Endothelial cell of umbilical vein (primary cell): ENCODE results near the gene FZD8. TPM values are rescaled to one million over a fixed set of nuclear protein-coding genes. Genes with fewer than 3 reads are reported as not detected.

Source experiments
- BruUV-seq: library from RNA; stranded (reverse); fragments of 400-500 nt; replicated peaks from 2 replicates; lab custom pipeline; 2021; lab: Mats Ljungman, UMichigan
- CTCF ChIA-PET: fragments of 300-600, 350-600 bp; sonication (Branson Sonifier 250); formaldehyde crosslinking; loops from one replicate; lab custom pipeline; 2021; ENCODE audit warnings: antibody characterized with exemption, inconsistent platforms; lab: Charles Lee
- POLR2A ChIA-PET: fragments of 300-600, 350-600 bp; sonication (Branson Sonifier 250); formaldehyde crosslinking; loops from one replicate; lab custom pipeline; 2021; ENCODE audit warnings: antibody characterized with exemption, inconsistent platforms; lab: Charles Lee
- DNase-seq: peaks from one replicate; pipeline ENCODE4 v3.0.0-alpha.2; 2011; ENCODE audit warnings: low read depth, low spot score
- FAIRE-seq: peaks from 2 replicates; lab custom pipeline; 2011; peaks lifted over from hg19 to GRCh38; lab: Jason Lieb, UNC
- H2AFZ ChIP-seq: 2 replicates; pipeline ENCODE4 v1.6.0; 2012; ENCODE audit warnings: low read depth, low read length, control low read depth, inconsistent platforms
- H3K27ac ChIP-seq: 2 replicates; pipeline ENCODE4 v1.5.1; 2011; ENCODE audit warnings: low read depth, mild to moderate bottlenecking, control low read depth, low read length, moderate library complexity; ENCODE audit not compliant: insufficient read depth
- H3K27me3 ChIP-seq, 2 experiments: 2 replicates each; pipeline versions ENCODE4 v1.6.0 to v1.6.1; 2011; ENCODE audit warnings: low read length in 2 of 2, mixed read lengths in 1 of 2; ENCODE audit not compliant: control insufficient read depth in 2 of 2, insufficient read depth in 2 of 2
- H3K36me3 ChIP-seq, 2 experiments: 2 replicates in 1 of 2; 3 replicates in 1 of 2; pipeline ENCODE4 v1.5.1; 2011; ENCODE audit warnings: low read length in 2 of 2, mild to moderate bottlenecking in 1 of 2, moderate library complexity in 1 of 2; ENCODE audit not compliant: control insufficient read depth in 2 of 2, insufficient read depth in 2 of 2; ENCODE audit errors: extremely low read depth in 1 of 2
- H3K4me1 ChIP-seq: 3 replicates; pipeline ENCODE4 v1.5.1; 2011; ENCODE audit warnings: mild to moderate bottlenecking, low read length; ENCODE audit not compliant: control insufficient read depth, insufficient read depth; ENCODE audit errors: extremely low read depth
- H3K4me2 ChIP-seq: 2 replicates; pipeline ENCODE4 v1.6.1; 2011; ENCODE audit warnings: low read length, control low read depth, mixed read lengths; ENCODE audit not compliant: insufficient read depth
- H3K4me3 ChIP-seq, 3 experiments: fragments of 200-600 bp in 1 of 3; sonication (generic), shearing (Covaris generic) in 1 of 3; replicated peaks in 1 of 3; 2 replicates each; pipeline ENCODE4 v1.5.1; 2011 to 2016; ENCODE audit warnings: control low read depth in 3 of 3, low read length in 3 of 3, mild to moderate bottlenecking in 2 of 3, inconsistent platforms in 1 of 3, low read depth in 1 of 3, moderate library complexity in 1 of 3; ENCODE audit not compliant: insufficient read depth in 1 of 3
- H3K79me2 ChIP-seq: 2 replicates; pipeline ENCODE4 v1.6.0; 2012; ENCODE audit warnings: low read length, inconsistent platforms; ENCODE audit not compliant: control insufficient read depth, insufficient read depth
- H3K9ac ChIP-seq: replicated peaks from 2 replicates; pipeline ENCODE3; 2011; ENCODE audit warnings: low read length, control low read depth; ENCODE audit not compliant: insufficient read depth; ENCODE audit errors: extremely low read depth
- H3K9me1 ChIP-seq: replicated peaks from 3 replicates; pipeline ENCODE4 v1.6.0; 2011; ENCODE audit warnings: mild to moderate bottlenecking, low read length; ENCODE audit not compliant: control insufficient read depth, insufficient read depth; ENCODE audit errors: extremely low read depth
- H3K9me3 ChIP-seq: replicated peaks from 2 replicates; pipeline ENCODE4 v1.5.1; 2012; ENCODE audit warnings: low read length, inconsistent platforms; ENCODE audit not compliant: control insufficient read depth, insufficient read depth
- H4K20me1 ChIP-seq: replicated peaks from 2 replicates; pipeline ENCODE3; 2011; ENCODE audit warnings: mild to moderate bottlenecking, low read length; ENCODE audit not compliant: control insufficient read depth, insufficient read depth; ENCODE audit errors: extremely low read depth
- EZH2 ChIP-seq: IDR thresholded peaks from 2 replicates; pipeline ENCODE4 v1.6.1; 2012; ENCODE audit warnings: borderline replicate concordance, low read depth, mild to moderate bottlenecking, moderate library complexity, low read length, inconsistent platforms; ENCODE audit not compliant: severe bottlenecking
- FOS ChIP-seq: IDR thresholded peaks from 2 replicates; pipeline ENCODE4 v1.6.1; 2011; ENCODE audit warnings: mild to moderate bottlenecking, low read length, moderate library complexity, borderline replicate concordance; ENCODE audit not compliant: insufficient read depth
- GATA2 ChIP-seq: IDR thresholded peaks from 2 replicates; pipeline ENCODE4 v1.7.0; 2011; ENCODE audit warnings: low read depth, mild to moderate bottlenecking, moderate library complexity, mixed read lengths, low read length; ENCODE audit not compliant: insufficient read length, insufficient read depth
- JUN ChIP-seq: IDR thresholded peaks from 2 replicates; pipeline ENCODE4 v1.6.1; 2011; ENCODE audit warnings: borderline replicate concordance, low read depth; ENCODE audit not compliant: insufficient read length, insufficient read depth
- MYC ChIP-seq: IDR thresholded peaks from one replicate; pipeline ENCODE4 v1.6.1; 2011; ENCODE audit warnings: mild to moderate bottlenecking, low read depth, low read length
- POLR2A ChIP-seq: IDR thresholded peaks from 2 replicates; pipeline ENCODE4 v1.6.1; 2012; ENCODE audit warnings: low read depth, mild to moderate bottlenecking, control low read depth, low read length
- POLR2AphosphoS5 ChIP-seq: IDR thresholded peaks from 2 replicates; pipeline ENCODE4 v1.6.1; 2012; ENCODE audit warnings: low read depth, mild to moderate bottlenecking, control low read depth, low read length, moderate library complexity; ENCODE audit not compliant: insufficient read depth
- dilution Hi-C: fragments of 300-500 bp; cut with MboI; formaldehyde crosslinking; loops from one replicate; pipeline ENCODE4 v1.15.0; 2019; ENCODE audit warnings: low sequenced_read_pairs; ENCODE audit not compliant: extremely low pct_ligation_motif_present
- intact Hi-C: fragments of 100-400 bp; cut with micrococcal nuclease; formaldehyde crosslinking; loops from one replicate; pipeline ENCODE4 v1.10.0; 2022
- polyA plus RNA-seq, 4 experiments: library from polyadenylated mRNA; depleted of rRNA in 3 of 4; stranded (reverse) in 3 of 4; unstranded in 1 of 4; fragments of >200 nt; gene quantifications; 2 replicates each; pipeline versions ENCODE4 v1.2.1 to v1.2.3, GENCODE V29; 2011 to 2012; ENCODE audit warnings: missing spikeins in 1 of 4
- total RNA-seq: library from RNA; stranded (reverse); gene quantifications from 2 replicates; pipeline ENCODE4 v1.2.3, GENCODE V29; 2021
- TF ChIP-seq, protein P1 (sequence below): IDR thresholded peaks from 2 replicates; pipeline ENCODE4 v1.6.1; 2011; ENCODE audit not compliant: insufficient read depth, insufficient read length
- TF ChIP-seq, protein P2 (sequence below), 2 donors: IDR thresholded peaks; 1 replicate in 1 of 2; 2 replicates in 1 of 2; pipeline ENCODE4 v1.5.1; 2011; ENCODE audit warnings: low read length in 2 of 2, mild to moderate bottlenecking in 2 of 2, moderate library complexity in 2 of 2, control low read depth in 1 of 2, inconsistent platforms in 1 of 2, low read depth in 1 of 2; ENCODE audit not compliant: insufficient read depth in 1 of 2; ENCODE audit errors: extremely low read depth in 1 of 2

The FZD8 gene
- total and polyA plus RNA-seq, 2 donors (not counting 3 experiments of a cell fraction or from before 2014, with no cell fraction given) = 6.2 to 11.1 TPM

GRCh38 chr10:35611750-35612149, 30.3 kb downstream of the FZD8 start:
- H3K4me2 ChIP-seq = no peak overlapping the region
- intact Hi-C loops (no loop called here), dilution Hi-C loops (no loop called here)
- H2AFZ ChIP-seq = no peak overlapping the region
- H3K9me1 ChIP-seq = no peaks in the 10 kb centered on the region
- FAIRE-seq = no peak
- H3K4me1 ChIP-seq = no peaks in the 10 kb centered on the region
- H3K4me3 ChIP-seq = no peak overlapping the region
- no peaks in the 10 kb centered on the region for H3K36me3 ChIP-seq
- BruUV-seq = no TSS peak
- H3K9me3 ChIP-seq = no peaks in the 10 kb centered on the region
- DNase-seq = no peak
- no peak overlapping the region for H3K27ac ChIP-seq
- peaks cover 23 to 31% of the 10 kb centered on the region in 2 experiments for H3K27me3 ChIP-seq
- no peaks in the 10 kb centered on the region for H3K79me2 ChIP-seq
- CTCF ChIA-PET = interaction anchor here (1.2 to 6.1 kb wide), 9 partner anchors 12 to 1269 kb away, joined by 3 to 210 read pairs (median 16); no protein-coding TSS in a partner anchor
- TF ChIP-seq POLR2AphosphoS5 (no peak), JUN (no peak), FOS (no peak), MYC (no peak), EZH2 (no peak), GATA2 (no peak), POLR2A (no peak)
- TF ChIP-seq, protein P1, sequence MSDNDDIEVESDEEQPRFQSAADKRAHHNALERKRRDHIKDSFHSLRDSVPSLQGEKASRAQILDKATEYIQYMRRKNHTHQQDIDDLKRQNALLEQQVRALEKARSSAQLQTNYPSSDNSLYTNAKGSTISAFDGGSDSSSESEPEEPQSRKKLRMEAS = no peak
- TF ChIP-seq, protein P2, sequence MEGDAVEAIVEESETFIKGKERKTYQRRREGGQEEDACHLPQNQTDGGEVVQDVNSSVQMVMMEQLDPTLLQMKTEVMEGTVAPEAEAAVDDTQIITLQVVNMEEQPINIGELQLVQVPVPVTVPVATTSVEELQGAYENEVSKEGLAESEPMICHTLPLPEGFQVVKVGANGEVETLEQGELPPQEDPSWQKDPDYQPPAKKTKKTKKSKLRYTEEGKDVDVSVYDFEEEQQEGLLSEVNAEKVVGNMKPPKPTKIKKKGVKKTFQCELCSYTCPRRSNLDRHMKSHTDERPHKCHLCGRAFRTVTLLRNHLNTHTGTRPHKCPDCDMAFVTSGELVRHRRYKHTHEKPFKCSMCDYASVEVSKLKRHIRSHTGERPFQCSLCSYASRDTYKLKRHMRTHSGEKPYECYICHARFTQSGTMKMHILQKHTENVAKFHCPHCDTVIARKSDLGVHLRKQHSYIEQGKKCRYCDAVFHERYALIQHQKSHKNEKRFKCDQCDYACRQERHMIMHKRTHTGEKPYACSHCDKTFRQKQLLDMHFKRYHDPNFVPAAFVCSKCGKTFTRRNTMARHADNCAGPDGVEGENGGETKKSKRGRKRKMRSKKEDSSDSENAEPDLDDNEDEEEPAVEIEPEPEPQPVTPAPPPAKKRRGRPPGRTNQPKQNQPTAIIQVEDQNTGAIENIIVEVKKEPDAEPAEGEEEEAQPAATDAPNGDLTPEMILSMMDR (IDR thresholded peaks at IDR 0.05; ENCODE audit: extremely low read depth in 1 of 2, insufficient read depth in 1 of 2, low read depth in 1 of 2, low read length in 2 of 2) = no peak
- no peaks in the 10 kb centered on the region for H4K20me1 ChIP-seq
- H3K9ac ChIP-seq = no peak overlapping the region
- POLR2A ChIA-PET = no interaction called here
